Measurements from ENCODE around the gene KCNH8. TPM values are rescaled to one million over a fixed set of nuclear protein-coding genes. Genes with fewer than 3 reads are reported as not detected.

Gene KCNH8
- total RNA-seq, 1 donor from 2014 or later, result 1.2 TPM

DNA sequence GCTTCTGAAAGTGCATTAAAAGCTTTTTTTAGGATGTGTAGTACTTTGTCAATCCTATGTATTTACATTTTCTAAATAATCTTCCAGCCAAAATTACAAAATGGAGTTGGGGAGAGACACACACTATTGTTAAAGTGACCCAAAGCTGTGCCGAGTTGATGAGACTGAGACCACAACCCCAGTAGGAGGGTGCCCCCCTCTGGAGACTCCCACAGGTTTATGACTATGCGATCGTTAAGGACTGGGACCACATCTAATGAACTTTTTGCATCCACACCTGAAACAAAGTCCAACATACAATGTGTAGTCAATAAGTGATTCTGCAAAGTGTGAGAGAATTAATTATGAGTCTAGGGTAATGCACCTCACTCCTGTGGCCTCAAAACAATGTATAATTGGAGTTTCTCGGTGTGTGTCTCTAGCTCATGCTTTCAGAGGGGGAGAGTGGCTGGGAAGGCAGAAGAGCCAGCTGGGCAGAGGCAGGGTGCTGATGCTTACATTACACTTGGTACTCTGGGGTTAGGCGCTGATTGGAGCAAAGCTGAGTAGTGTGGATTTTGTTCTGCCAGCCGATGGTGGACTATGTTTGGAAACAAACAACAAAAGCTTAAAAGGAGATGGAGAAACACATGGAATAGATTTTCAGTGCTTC lies 102.8 kb downstream of the KCNH8 start:
- DNase-seq (ENCODE audit: low spot score), result no peak

- DNase-seq (ENCODE audit: low spot score), result no peak
Measured at GRCh38 chr3:19254189-19254588, 105.9 kb downstream of the KCNH8 start.

DNA sequence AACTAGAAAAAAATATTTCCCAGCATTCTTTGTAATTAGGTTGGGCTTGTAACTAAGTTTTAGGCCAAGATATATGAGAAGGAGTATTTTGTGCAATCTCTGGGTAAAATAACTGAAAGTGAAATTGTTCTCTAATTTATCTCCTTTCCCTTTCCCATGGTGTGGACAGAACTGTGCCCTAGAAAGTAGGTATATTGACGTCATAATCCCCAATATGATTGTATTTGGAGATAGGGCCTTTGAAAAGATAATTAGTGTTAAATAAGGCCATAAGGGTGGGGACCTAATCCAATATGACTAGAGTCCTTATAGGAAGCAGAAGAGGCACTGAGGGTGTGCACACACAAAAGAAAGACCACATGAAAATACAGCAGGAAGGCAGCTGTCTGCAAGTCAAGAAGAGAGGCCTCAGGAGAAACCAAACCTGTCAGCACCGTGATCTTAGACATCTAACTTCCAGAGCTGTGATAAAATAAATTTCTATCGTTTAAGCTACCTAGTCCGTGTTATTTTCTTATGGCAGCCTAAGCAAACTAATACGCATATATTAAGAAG lies 106.6 kb downstream of the KCNH8 start:
- DNase-seq (ENCODE audit: low spot score), result no peak

DNA sequence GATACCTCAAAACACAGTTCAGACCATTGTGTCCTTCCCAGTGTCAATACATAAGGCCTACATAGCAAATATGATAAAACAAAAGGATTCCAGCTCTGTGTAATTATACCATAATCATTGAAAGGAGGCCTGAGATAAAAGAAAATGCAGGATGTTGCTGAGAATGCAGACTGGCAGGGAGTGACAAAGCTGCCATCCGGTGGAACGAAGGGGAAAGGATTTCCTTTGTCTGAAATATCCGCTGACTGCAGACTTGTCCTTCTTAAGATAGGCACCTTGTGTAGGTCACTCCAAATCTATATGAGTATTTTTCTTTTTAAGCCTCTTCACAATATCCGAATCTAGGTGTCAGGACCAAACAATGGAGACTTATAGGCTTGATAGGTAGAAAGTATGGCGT lies 108.0 kb downstream of the KCNH8 start:
- no peak for DNase-seq (ENCODE audit: low spot score)

DNA sequence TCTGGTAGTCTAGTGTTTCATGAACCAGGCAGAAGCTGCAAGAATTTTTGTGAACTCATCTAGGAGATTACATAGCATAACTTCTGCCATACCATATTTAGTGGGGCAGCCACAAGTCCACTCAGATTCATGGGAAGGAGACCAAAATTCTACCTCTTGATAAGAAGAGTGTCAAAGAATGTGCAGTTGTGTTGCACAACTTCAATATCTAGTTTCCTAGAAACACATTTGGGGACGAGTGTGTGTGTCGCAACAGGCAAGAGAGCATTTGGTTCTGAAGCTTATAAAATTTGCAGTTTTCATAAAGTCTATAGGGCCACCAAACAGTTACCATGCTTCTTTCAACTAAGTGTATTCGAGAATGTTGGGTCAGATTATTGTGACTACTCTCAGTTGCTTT lies 115.3 kb downstream of the KCNH8 start:
- DNase-seq (ENCODE audit: low spot score), result no peak

DNA sequence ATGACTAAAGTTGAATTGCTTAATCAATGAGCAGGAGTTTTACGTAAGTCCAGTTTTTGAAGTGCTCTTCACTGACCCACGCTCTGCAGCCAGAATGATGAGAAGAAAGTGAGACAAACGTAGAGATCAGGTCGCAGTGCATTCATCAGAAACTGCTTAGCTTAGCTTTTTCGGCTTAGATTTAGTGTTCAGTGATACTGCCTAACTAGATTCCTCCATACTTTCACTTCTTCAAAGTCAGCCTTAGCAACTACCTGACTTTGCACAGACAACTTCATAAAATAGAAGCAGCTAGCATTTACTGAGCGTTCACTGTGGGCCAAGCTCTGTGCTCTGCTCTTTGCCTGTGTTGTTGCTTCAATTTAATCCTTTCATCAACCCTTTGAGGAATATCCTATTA lies 116.1 kb downstream of the KCNH8 start:
- no peak for DNase-seq (ENCODE audit: low spot score)

DNA sequence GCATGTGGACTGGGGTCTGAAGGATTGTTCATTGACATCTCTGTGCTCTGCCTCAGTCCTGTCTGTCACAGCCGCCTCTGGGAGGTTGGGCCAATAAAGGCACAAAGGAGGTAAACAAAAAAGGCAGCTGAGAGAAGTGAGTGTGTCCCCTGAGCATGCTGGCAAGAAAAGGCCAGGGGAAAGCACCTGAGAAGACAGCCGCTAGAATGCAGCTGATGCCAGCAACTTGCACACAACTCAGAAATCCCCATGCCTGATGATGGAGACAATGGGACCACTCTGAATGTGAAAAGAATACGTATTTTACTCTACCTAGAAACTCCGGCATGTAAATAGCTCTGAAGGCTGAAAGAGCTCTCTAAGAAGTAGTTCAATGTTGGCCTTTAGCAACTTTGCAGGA lies 118.7 kb downstream of the KCNH8 start:
- no peak for DNase-seq (ENCODE audit: low spot score)

- no peak for DNase-seq (ENCODE audit: low spot score)
Measured at GRCh38 chr3:19270481-19270880, 122.2 kb downstream of the KCNH8 start.

GRCh38 chr3:19272296-19272695 lies 124.0 kb downstream of the KCNH8 start:
- DNase-seq (ENCODE audit: low spot score), result no peak

GRCh38 chr3:19273091-19273490 lies 124.8 kb downstream of the KCNH8 start:
- DNase-seq (ENCODE audit: low spot score), result no peak

DNA sequence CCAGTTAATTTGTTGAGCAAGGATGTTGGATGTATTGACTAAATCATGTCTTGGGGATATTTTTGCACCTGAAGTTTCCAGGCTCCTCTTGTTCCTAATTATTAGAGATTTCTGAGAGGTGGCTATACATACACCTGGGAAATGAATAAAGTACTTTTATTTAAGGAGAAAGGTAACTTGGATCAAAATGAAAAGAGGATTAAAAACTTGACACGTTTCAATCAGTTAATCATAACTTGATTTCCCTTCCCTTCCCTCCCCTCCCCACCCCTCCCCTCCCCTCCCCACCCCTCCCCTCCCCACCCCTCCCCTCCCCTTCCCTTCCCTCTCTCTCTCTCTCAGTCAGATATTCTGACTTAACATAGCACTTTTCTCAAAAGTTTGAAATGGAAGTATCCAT lies 126.3 kb downstream of the KCNH8 start:
- no peak for DNase-seq (ENCODE audit: low spot score)

- no peak for DNase-seq (ENCODE audit: low spot score)
Measured at GRCh38 chr3:19284974-19285373, 136.7 kb downstream of the KCNH8 start.

GRCh38 chr3:19293295-19293694 lies 145.0 kb downstream of the KCNH8 start:
- no peak for DNase-seq (ENCODE audit: low spot score)

DNA sequence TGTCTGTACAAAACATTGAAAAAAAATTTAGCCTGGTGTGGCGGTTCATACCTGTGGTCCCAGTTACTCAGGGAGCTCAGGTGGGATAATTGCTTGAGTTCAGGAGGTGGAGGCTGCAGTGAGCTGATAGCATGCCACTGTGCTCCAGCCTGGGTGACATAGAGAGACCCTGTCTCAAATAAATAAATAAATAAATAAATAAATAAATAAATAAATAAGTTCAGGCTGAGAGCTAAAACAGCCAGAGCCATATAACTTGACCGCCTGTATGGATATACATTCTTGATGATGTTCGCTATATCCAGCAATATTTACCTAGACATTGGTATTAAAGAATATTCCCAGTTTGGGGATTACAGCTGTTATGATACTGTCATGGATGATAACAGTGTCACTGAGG lies 146.9 kb downstream of the KCNH8 start:
- DNase-seq (ENCODE audit: low spot score), result no peak

GRCh38 chr3:19331931-19332330 lies 183.6 kb downstream of the KCNH8 start:
- DNase-seq (ENCODE audit: low spot score), result no peak

DNA sequence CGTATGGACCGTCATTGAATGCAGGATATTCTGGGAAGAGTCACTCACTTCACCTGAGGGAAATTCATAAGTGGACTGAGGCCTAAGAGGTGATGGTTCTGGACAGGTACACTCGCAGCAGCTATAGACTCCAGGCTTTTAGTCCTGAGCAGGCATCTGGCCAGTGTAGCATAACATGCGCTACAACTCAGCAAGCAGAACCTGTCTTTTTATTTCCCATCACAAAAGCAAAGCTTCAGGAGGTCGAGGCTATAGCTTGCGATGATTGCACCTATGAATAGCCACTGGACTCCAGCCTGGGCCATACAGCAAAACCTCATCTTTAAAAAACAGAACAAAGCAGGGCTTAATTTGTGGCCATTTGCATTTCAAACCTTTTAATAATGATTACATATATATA lies 185.8 kb downstream of the KCNH8 start:
- DNase-seq (ENCODE audit: low spot score), result no peak

- no peak for DNase-seq (ENCODE audit: low spot score)
Measured at GRCh38 chr3:19338769-19339168, 190.5 kb downstream of the KCNH8 start.

DNA sequence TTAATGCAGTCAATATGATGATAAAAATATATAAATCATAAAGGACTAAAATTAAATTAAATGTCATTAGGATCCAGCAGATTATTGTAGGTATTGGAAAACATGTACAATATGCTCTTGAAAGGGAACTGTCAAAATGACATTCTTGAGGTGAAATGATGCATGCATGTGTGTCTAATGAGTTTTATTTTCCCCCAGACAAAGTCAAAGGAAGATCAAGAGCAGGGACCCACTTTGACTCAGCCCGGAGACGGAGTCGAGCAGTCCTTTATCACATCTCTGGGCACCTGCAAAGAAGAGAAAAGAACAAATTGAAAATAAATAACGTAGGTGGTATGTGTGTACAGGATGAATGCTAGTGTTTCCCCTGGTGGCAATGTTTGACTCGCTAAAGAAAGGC lies 194.1 kb downstream of the KCNH8 start:
- DNase-seq (ENCODE audit: low spot score), result no peak

GRCh38 chr3:19346759-19347158 lies 198.4 kb downstream of the KCNH8 start:
- no peak for DNase-seq (ENCODE audit: low spot score)

DNA sequence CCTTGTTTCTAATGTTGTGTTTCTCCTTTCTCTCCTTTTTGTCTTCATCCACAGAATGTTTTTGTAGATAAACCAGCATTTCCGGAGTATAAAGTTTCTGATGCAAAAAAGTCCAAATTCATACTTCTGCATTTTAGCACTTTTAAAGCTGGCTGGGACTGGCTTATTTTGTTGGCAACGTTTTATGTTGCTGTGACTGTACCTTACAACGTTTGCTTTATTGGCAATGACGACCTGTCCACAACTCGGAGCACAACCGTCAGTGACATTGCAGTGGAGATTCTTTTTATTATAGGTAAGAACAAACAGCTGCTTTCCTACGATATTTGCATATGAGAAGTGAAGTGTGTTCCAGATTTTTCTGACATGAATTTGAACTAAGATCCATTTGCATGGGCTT lies 199.4 kb downstream of the KCNH8 start:
- no peak for DNase-seq (ENCODE audit: low spot score)

DNA sequence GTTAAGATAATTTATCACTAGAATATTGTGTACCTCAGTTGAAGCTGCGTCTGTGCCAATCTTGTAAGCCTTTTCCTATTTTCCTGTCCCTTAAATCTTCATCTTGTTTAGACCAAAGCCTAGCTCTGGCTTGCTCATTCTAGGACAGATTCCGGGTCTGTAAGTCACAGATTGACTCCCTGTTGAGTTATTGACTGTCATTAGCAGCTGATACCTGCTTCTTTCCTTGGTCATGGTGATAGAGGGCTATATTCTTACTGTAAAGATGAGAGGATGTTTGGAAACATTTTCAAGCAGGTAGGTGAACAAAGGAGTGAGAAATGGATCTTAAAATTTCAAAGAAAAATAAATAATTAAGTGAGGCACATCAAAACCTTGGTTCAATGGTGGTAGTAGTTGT lies 200.2 kb downstream of the KCNH8 start:
- no peak for DNase-seq (ENCODE audit: low spot score)

GRCh38 chr3:19348941-19349564 lies 200.7 kb downstream of the KCNH8 start:
- peak; percentile 23 for DNase-seq (ENCODE audit: low spot score)

DNA sequence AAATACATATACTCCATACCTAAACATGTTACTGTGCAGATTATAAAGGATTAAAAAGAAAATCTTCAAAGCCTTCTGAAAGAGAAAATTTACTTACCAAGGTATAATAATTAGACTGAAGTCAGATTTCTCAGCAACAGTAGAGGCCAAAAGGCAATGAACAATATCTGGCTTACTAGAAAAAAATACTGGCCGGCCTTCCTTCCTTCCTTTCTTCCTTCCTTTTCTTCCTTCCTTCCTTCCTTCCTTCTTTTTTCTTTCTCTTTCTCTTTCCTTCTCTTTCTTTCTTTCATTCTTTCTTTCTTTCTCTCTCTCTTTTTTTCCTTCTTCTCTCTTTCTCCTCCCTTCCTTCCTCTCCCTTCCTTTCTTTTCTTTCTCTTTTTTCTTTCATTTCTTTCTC lies 209.6 kb downstream of the KCNH8 start:
- no peak for DNase-seq (ENCODE audit: low spot score)

DNA sequence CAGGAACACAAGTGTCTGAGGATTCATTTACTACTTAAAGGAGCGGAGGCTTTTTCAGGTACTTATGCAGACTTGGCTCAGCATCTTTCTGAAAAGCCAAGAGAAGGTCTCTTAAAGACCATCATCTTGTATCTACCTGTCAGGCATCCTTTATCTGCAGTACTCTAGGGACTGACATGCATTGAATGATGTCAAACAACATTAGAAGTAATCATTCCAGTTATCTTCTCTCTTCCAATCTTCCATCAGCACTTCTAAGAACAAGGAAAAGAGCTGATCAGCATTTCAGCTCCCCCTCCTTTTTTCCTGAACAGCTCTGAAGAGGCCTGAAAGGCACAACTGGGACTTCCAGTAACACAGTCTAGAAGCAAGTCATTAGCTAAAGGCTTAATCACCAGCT lies 214.8 kb downstream of the KCNH8 start:
- no peak for DNase-seq (ENCODE audit: low spot score)

All from umbilical cord (tissue), 2 donors.